ENCODE measurements around the gene CCNG2. TPM values are rescaled to one million over a fixed set of nuclear protein-coding genes. Genes with fewer than 3 reads are reported as not detected.
"Not testable (repeated sequence)": the region's sequence is repeated elsewhere in the genome, so short reads cannot be mapped to it uniquely, and the experiment has no call there.

CCNG2 gene
- total and polyA plus RNA-seq, 5 experiments from 2014 or later: 10.2 to 38.1 (median 15.3) TPM

DNA sequence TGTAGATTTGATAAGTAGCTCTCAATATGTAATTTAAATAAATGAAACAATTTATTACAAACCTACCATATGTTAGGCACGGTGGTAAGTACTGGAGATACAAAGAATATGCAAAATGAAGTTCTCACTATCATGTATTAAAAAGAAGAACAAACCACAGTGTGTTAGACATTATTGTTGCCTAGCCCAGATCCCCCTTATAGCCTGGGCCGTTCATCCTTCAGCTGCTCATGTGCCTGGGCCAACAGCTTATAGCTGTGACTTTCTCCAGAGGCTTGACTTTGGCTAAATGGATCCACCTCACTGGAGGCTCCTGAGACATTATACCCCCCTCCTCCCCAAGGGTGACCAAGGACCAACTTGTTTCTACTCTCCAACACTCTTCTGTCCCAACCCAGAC, 29.8 kb upstream of the CCNG2 start:
- Mint-ChIP-seq H3K36me3 (peaks cover 0 to 2% (median 0%) of the 10 kb centered on the region in 3 donors), H3K4me3 (peak overlapping the region in 5 of 10 donors; percentile 6 to 37 (median 26)), H3K4me1 (peaks cover 7 to 52% (median 21%) of the 10 kb centered on the region in 4 donors), H3K27ac (peak overlapping the region in 7 of 10 donors; percentile 27 to 58 (median 37)), H3K9me3 (peaks cover 0 to 4% (median 0%) of the 10 kb centered on the region in 9 donors), H3K27me3 (peaks cover 0 to 3% (median 0%) of the 10 kb centered on the region in 5 donors)
- DNase-seq (no peak), ATAC-seq (no peak)
- POLR2A ChIA-PET: no interaction called here

DNA sequence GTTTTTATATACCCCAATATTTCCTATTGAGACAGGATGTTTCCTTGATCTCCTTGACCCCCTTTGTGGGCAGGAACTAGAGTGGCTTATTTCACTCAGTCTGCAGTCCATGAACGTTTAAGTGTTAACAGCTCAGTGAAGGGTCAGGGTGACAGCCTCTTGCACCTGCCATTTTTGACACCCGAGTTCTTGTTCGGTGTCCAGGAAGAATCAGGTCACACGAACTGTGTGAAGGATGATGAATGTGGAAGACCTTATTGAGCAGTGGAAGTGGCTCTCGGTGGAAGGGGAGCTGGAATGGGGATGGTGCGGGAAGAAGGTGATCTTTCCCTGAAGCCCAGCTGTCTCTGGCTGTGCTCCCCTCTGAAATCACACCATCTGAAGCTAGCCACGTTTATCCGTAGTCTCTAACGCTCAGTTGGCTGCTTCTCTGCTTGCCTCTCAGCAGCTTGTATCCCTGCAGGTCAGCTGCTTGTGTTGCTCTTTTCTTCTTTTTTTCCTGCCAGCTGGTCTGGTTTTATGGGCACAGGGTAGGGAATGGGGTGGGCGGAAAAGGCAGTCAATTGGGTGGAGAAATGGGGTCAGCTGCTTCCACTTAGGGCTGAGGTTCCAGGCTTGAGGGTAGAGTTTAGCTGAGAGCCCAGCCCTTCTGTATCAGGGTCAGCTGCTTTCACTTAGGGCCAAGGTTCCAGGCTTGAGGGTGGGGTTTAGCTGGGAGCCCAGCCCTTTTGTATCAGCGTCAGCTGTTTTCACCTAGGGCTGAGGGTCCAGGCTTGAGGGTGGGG, 29.0 kb upstream of the CCNG2 start:
- DNase-seq (no peak), ATAC-seq (no peak)
- Mint-ChIP-seq H3K4me1 (peaks cover 7 to 50% (median 21%) of the 10 kb centered on the region in 4 donors), H3K4me3 (no peak overlapping the region), H3K36me3 (peaks cover 0 to 2% (median 0%) of the 10 kb centered on the region in 3 donors), H3K27me3 (peaks cover 0 to 3% (median 0%) of the 10 kb centered on the region in 5 donors), H3K27ac (peak overlapping the region in 6 of 10 donors; percentile 29 to 70 (median 46)), H3K9me3 (peaks cover 0 to 4% (median 0%) of the 10 kb centered on the region in 9 donors)
- POLR2A ChIA-PET: no interaction called here

DNA sequence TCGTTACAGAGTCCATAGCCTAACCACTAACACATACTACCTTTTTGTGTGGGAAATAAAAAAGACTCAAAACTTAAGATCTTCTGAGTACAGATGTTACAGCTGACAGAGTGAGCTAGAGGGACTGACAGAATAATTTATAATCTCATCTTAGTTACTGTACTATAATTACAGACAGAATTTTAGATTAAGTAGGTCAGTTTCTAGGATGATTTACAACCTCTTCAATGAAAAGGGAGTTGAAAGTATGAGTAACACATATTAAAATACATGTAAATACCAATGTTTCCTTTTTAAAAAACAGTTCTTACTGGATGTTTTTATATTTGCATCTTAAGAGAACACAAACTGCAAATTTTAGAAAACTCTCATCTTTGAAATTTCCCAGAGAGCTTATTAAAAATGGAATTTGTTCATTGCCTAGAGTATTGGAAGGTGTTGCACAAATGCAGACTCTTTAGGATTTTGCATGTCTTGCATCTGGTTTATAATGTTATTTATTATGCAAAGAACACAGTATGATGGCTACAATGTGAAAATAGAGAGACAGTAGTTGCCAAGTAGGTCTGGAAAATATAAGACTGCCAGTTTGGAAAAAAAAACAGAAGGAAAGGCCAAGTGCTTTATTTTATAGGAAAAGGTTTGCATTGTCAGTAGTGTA, 24.2 kb upstream of the CCNG2 start:
- peaks cover 0 to 2% (median 0%) of the 10 kb centered on the region in 5 donors for H3K27me3 Mint-ChIP-seq
- DNase-seq (no peak), ATAC-seq (no peak)
- H3K36me3 Mint-ChIP-seq: peaks cover 0 to 2% (median 0%) of the 10 kb centered on the region in 3 donors
- H3K9me3 Mint-ChIP-seq: peaks cover 0 to 4% (median 0%) of the 10 kb centered on the region in 9 donors
- POLR2A ChIA-PET: no interaction called here
- H3K4me3 Mint-ChIP-seq: no peak overlapping the region
- H3K27ac Mint-ChIP-seq: no peak overlapping the region
- peaks cover 3 to 16% (median 7%) of the 10 kb centered on the region in 4 donors for H3K4me1 Mint-ChIP-seq

- H3K27me3 Mint-ChIP-seq, H3K27ac Mint-ChIP-seq, H3K36me3 Mint-ChIP-seq, H3K9me3 Mint-ChIP-seq, H3K4me3 Mint-ChIP-seq, POLR2A ChIA-PET, DNase-seq, H3K4me1 Mint-ChIP-seq, ATAC-seq: not testable (repeated sequence)
These were observed 19.6 kb upstream of the CCNG2 start for GRCh38 chr4:77137448-77137847.

DNA sequence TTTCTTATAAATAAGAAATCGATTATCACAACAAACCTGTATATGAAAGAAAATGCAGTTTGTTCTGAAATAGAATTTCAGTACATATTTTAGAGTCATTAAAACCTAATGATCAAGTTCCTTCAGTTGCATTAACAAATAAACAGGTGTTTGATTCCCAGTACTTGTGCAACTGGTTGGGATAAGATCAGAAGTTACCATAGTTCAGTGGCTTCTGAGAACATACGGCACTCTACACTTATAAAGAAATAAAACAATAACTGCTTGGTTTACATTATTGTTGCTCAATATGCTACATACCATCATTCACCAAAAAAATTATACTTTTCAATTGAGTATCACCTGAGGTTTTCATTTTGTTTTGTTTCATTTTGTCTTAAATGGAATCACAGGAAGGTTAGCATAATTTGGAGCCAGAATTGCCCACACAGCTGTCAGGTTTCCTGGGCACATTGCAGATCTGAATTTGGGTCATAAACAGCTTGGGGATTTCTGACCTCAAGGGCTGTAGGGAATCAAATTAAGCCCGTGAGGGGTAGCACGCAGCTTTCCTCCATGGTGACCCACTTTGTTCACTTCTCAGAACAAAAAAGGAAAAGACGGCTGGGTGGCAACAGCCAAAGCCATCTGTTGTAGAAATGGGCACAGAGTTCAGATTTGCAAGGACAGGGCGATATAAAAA, 14.9 kb upstream of the CCNG2 start:
- Mint-ChIP-seq H3K36me3 (no peaks in the 10 kb centered on the region), H3K9me3 (no peaks in the 10 kb centered on the region), H3K27ac (no peak overlapping the region), H3K4me1 (peaks cover 2 to 24% (median 17%) of the 10 kb centered on the region in 4 donors), H3K27me3 (no peaks in the 10 kb centered on the region), H3K4me3 (no peak overlapping the region)
- POLR2A ChIA-PET: interaction anchor here (0.6 kb wide), 1 partner anchor 72 kb away, joined by 3 read pairs; no protein-coding TSS in a partner anchor
- DNase-seq (no peak), ATAC-seq (no peak)

- Mint-ChIP-seq H3K4me3 (no peak overlapping the region), H3K27me3 (no peaks in the 10 kb centered on the region), H3K9me3 (no peaks in the 10 kb centered on the region), H3K4me1 (peaks cover 2 to 20% (median 17%) of the 10 kb centered on the region in 4 donors), H3K36me3 (no peaks in the 10 kb centered on the region), H3K27ac (no peak overlapping the region)
- DNase-seq: no peak
- POLR2A ChIA-PET: interaction anchor here (0.6 kb wide), 1 partner anchor 72 kb away, joined by 3 read pairs; no protein-coding TSS in a partner anchor
- no peak for ATAC-seq
These were observed 14.4 kb upstream of the CCNG2 start for GRCh38 chr4:77142646-77143028.

DNA sequence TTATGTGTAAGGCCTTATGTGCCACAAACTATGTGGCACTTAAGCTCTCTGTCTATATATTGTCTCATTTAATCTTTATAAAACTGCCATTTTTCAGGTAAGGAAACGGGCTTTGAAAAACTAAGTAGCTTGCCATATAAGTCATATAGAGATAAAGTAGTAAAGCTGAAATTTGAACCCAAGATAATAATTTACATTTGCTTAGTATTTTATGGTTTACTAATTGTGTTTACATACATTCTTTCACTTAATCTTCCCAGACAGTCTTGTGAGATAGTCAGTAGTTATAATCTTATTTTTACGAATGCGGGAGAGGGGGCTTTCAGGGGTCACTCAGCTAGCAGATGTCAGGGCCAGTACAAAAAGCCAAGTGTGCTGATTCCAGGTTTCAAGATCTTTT, 13.9 kb upstream of the CCNG2 start:
- DNase-seq: no peak
- Mint-ChIP-seq H3K27me3 (no peaks in the 10 kb centered on the region), H3K4me1 (peaks cover 2 to 19% (median 17%) of the 10 kb centered on the region in 4 donors), H3K9me3 (no peaks in the 10 kb centered on the region), H3K4me3 (no peak overlapping the region), H3K36me3 (no peaks in the 10 kb centered on the region), H3K27ac (no peak overlapping the region)
- POLR2A ChIA-PET: no interaction called here
- no peak for ATAC-seq

GRCh38 chr4:77145842-77146185, 11.2 kb upstream of the CCNG2 start:
- Mint-ChIP-seq H3K4me1 (peaks cover 2 to 21% (median 17%) of the 10 kb centered on the region in 4 donors), H3K4me3 (peak overlapping the region in 6 of 10 donors; percentile 11 to 65 (median 33)), H3K27me3 (no peaks in the 10 kb centered on the region), H3K27ac (peak overlapping the region in 3 of 10 donors; percentile 30 to 71 (median 47)), H3K9me3 (no peaks in the 10 kb centered on the region), H3K36me3 (no peaks in the 10 kb centered on the region)
- POLR2A ChIA-PET: interaction anchor here (1.0 kb wide), 2 partner anchors 11 to 18 kb away, joined by 3 to 7 read pairs; partner anchors contain the start of gene CCNG2
- peak; percentile 64 to 65 for ATAC-seq
- no peak for DNase-seq

- H3K36me3 Mint-ChIP-seq: no peaks in the 10 kb centered on the region
- H3K4me3 Mint-ChIP-seq: peak overlapping the region in 3 of 10 donors; percentile 27 to 65 (median 39)
- H3K27ac Mint-ChIP-seq: peak overlapping the region in 9 of 10 donors; percentile 12 to 71 (median 43)
- peaks cover 2 to 26% (median 17%) of the 10 kb centered on the region in 4 donors for H3K4me1 Mint-ChIP-seq
- no peaks in the 10 kb centered on the region for H3K27me3 Mint-ChIP-seq
- POLR2A ChIA-PET: interaction anchor here (0.5 to 1.0 kb wide), 3 partner anchors 10 to 273 kb away, joined by 3 to 7 read pairs (median 4); partner anchors contain the start of gene CCNG2
- H3K9me3 Mint-ChIP-seq: no peaks in the 10 kb centered on the region
- no peak for DNase-seq
- peak; percentile 30 to 35 for ATAC-seq
These were observed 10.6 kb upstream of the CCNG2 start for GRCh38 chr4:77146186-77147078.

DNA sequence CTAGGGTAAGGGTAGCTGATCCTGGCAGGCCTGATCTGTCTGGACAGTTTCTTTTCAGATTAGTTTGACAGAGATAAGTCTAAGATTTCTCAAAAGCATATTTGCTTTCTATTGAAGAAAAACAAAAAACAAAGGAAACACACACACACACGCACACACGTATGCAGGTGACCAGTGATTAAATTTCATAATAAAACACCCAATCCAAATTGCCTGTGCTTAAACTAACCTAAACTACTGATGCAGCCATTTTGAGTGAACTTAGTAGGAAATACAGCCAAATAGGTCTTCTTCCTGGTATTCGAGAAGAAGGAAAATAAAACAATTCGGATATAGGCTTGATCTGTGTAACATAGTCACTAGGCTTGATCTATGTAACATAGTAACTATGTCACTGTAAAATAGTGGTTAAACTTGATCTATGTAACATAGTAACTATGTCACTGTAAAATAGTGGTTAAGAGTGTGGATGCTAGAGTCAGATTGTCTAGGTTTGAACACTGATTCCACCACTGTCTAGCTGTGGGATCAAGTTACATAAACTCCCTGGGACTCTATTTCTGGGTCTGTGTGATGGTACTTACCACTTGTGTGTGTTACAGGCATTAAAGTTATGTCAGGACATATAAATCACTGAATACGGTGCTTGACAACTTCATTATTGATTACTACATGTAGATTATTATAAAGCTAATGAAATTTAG, 9.8 kb upstream of the CCNG2 start:
- no peak for ATAC-seq
- H3K27me3 Mint-ChIP-seq: no peaks in the 10 kb centered on the region
- peaks cover 2 to 30% (median 17%) of the 10 kb centered on the region in 4 donors for H3K4me1 Mint-ChIP-seq
- POLR2A ChIA-PET: no interaction called here
- H3K27ac Mint-ChIP-seq: peak overlapping the region in 7 of 10 donors; percentile 12 to 71 (median 41)
- no peak overlapping the region for H3K4me3 Mint-ChIP-seq
- no peak for DNase-seq
- no peaks in the 10 kb centered on the region for H3K36me3 Mint-ChIP-seq
- H3K9me3 Mint-ChIP-seq: no peaks in the 10 kb centered on the region

- H3K4me3 Mint-ChIP-seq: no peak overlapping the region
- H3K27ac Mint-ChIP-seq: no peak overlapping the region
- no peaks in the 10 kb centered on the region for H3K9me3 Mint-ChIP-seq
- ATAC-seq (no peak), DNase-seq (no peak)
- peaks cover 2 to 38% (median 17%) of the 10 kb centered on the region in 4 donors for H3K4me1 Mint-ChIP-seq
- H3K27me3 Mint-ChIP-seq: no peaks in the 10 kb centered on the region
- POLR2A ChIA-PET: no interaction called here
- no peaks in the 10 kb centered on the region for H3K36me3 Mint-ChIP-seq
These were observed 8.9 kb upstream of the CCNG2 start for GRCh38 chr4:77148078-77148477.

All from naive thymus-derived CD8-positive, alpha-beta T cell (primary cell).